ENCODE results near the gene KMT5B. TPM values are rescaled to one million over a fixed set of nuclear protein-coding genes. Genes with fewer than 3 reads are reported as not detected.
A peak's percentile ranks its signal among the peaks of the same experiment; 100 is the strongest.

Gene KMT5B
- total and polyA plus RNA-seq, 10 of the 15 experiments (the other 5 are each of a cell fraction or from before 2014, with no cell fraction given) = 4.7 to 21.8 (median 18.0) TPM

- ChIA-PET CTCF (interaction anchor here (14.0 kb wide), 1 partner anchor 37 kb away, joined by 365 read pairs; no protein-coding TSS in a partner anchor), SMC1A (ENCODE audit: uncharacterized antibody, unreplicated experiment) (interaction anchor here (5.5 to 6.0 kb wide), 2 partner anchors 11 to 38 kb away, joined by 40 to 134 read pairs; partner anchors contain the start of gene C11orf24), RAD21 (ENCODE audit: unreplicated experiment) (interaction anchor here (4.7 to 5.9 kb wide), 2 partner anchors 11 to 35 kb away, joined by 39 to 186 read pairs; partner anchors contain the start of gene C11orf24), POLR2A (no interaction called here)
- Histone ChIP-seq H3K79me2 (ENCODE audit: control insufficient read depth, insufficient read depth, low read length) (peaks cover 12% of the 10 kb centered on the region), H3K9ac (ENCODE audit: control insufficient read depth, insufficient read depth, low read length) (no peak overlapping the region), H2AFZ (ENCODE audit: control insufficient read depth, low read depth, low read length) (no peak overlapping the region), H3K4me2 (ENCODE audit: control insufficient read depth, insufficient read depth) (no peak overlapping the region), H3K27ac (ENCODE audit: control insufficient read depth, insufficient read depth) (no peak overlapping the region), H4K20me1 (ENCODE audit: control insufficient read depth, insufficient read depth) (no peaks in the 10 kb centered on the region), H3K36me3 (ENCODE audit: control insufficient read depth in 2 of 2, insufficient read depth in 2 of 2, low read length in 1 of 2) (peaks cover 18 to 28% of the 10 kb centered on the region in 2 experiments; a peak in 3 of 4 replicates), H3K27me3 (replicated peaks in 1 of 2; ENCODE audit: control insufficient read depth in 2 of 2, insufficient read depth in 2 of 2, low read length in 1 of 2) (no peaks in the 10 kb centered on the region), H3K4me3 (no peak overlapping the region), H3K9me3 (replicated peaks; ENCODE audit: control insufficient read depth, insufficient read depth, low read length) (no peaks in the 10 kb centered on the region), H3K4me1 (ENCODE audit: control insufficient read depth, insufficient read depth, low read length) (peaks cover 16% of the 10 kb centered on the region)
- DNase-seq (ENCODE audit: low read depth, low spot score) = no peak
- in situ Hi-C loops (cut with MboI) = no loop called here
- TF ChIP-seq GABPA (IDR thresholded peaks at IDR 0.05; ENCODE audit: low read depth) = no peak
- no peak for TF ChIP-seq HDAC2 (IDR thresholded peaks at IDR 0.05)
- no TSS peak for BruUV-seq (replicated peaks)
- intact Hi-C loops (cut with micrococcal nuclease; ENCODE audit: unreplicated experiment) = no loop called here
- 84% methylated on average over 15 of the region's 15 CpGs for WGBS (ENCODE audit: insufficient coverage, insufficient replicate concordance, low lambda C conversion rate, missing lambda C conversion rate)
- FAIRE-seq = no peak
- ATAC-seq = no peak
These were observed 47.9 kb upstream of the KMT5B start for GRCh38 chr11:68261006-68261405.

- SMC1A ChIA-PET (ENCODE audit: uncharacterized antibody, unreplicated experiment) = interaction anchor here (1.3 to 6.0 kb wide), 4 partner anchors 11 to 110 kb away, joined by 3 to 134 read pairs (median 22); partner anchors contain the start of gene C11orf24
- POLR2A ChIA-PET = no interaction called here
- RAD21 ChIA-PET (ENCODE audit: unreplicated experiment) = interaction anchor here (1.0 to 5.9 kb wide), 4 partner anchors 11 to 43 kb away, joined by 4 to 186 read pairs (median 22); partner anchors contain the start of gene C11orf24
- ATAC-seq = no peak
- BruUV-seq (replicated peaks) = no TSS peak
- in situ Hi-C loops (cut with MboI) = no loop called here
- Histone ChIP-seq H3K79me2 (ENCODE audit: control insufficient read depth, insufficient read depth, low read length) (peaks cover 8% of the 10 kb centered on the region), H4K20me1 (ENCODE audit: control insufficient read depth, insufficient read depth) (no peaks in the 10 kb centered on the region), H3K27me3 (replicated peaks in 1 of 2; ENCODE audit: control insufficient read depth in 2 of 2, insufficient read depth in 2 of 2, low read length in 1 of 2) (no peaks in the 10 kb centered on the region), H3K4me1 (ENCODE audit: control insufficient read depth, insufficient read depth, low read length) (peaks cover 11% of the 10 kb centered on the region), H3K9ac (ENCODE audit: control insufficient read depth, insufficient read depth, low read length) (no peak overlapping the region), H3K9me3 (replicated peaks; ENCODE audit: control insufficient read depth, insufficient read depth, low read length) (no peaks in the 10 kb centered on the region), H3K4me2 (ENCODE audit: control insufficient read depth, insufficient read depth) (no peak overlapping the region), H3K36me3 (ENCODE audit: control insufficient read depth in 2 of 2, insufficient read depth in 2 of 2, low read length in 1 of 2) (peaks cover 18 to 28% of the 10 kb centered on the region in 2 experiments; a peak in 3 of 4 replicates), H3K4me3 (no peak overlapping the region), H3K27ac (ENCODE audit: control insufficient read depth, insufficient read depth) (no peak overlapping the region), H2AFZ (ENCODE audit: control insufficient read depth, low read depth, low read length) (no peak overlapping the region)
- no peak for DNase-seq (ENCODE audit: low read depth, low spot score)
- CTCF ChIA-PET = interaction anchor here (0.6 to 14.0 kb wide), 4 partner anchors 14 to 138 kb away, joined by 3 to 365 read pairs (median 10); no protein-coding TSS in a partner anchor
- intact Hi-C loops (cut with micrococcal nuclease; ENCODE audit: unreplicated experiment) = no loop called here
- WGBS (ENCODE audit: insufficient coverage, insufficient replicate concordance, low lambda C conversion rate, missing lambda C conversion rate) = 96% methylated on average over 6 of the region's 6 CpGs
- TF ChIP-seq, protein P1, sequence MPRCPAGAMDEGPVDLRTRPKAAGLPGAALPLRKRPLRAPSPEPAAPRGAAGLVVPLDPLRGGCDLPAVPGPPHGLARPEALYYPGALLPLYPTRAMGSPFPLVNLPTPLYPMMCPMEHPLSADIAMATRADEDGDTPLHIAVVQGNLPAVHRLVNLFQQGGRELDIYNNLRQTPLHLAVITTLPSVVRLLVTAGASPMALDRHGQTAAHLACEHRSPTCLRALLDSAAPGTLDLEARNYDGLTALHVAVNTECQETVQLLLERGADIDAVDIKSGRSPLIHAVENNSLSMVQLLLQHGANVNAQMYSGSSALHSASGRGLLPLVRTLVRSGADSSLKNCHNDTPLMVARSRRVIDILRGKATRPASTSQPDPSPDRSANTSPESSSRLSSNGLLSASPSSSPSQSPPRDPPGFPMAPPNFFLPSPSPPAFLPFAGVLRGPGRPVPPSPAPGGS (IDR thresholded peaks at IDR 0.05; ENCODE audit: borderline replicate concordance, insufficient read depth, low read depth, low read length, poor library complexity, severe bottlenecking) = peak; percentile 76
- no peak for TF ChIP-seq IRF4 (IDR thresholded peaks at IDR 0.05; ENCODE audit: low read depth, low read length)
- peak; percentile 44; the same call in 1 of the 2 replicates for TF ChIP-seq POLR2A (IDR thresholded peaks at IDR 0.05; ENCODE audit: low read depth, low read length)
- no peak for TF ChIP-seq RAD21 (IDR thresholded peaks at IDR 0.05; ENCODE audit: insufficient read depth, low read depth, low read length)
- TF ChIP-seq KAT2A (conservative IDR thresholded peaks at IDR 0.05; ENCODE audit: control insufficient read depth, low read depth, low read length) = no peak
- TF ChIP-seq BCL11A (IDR thresholded peaks at IDR 0.05; ENCODE audit: low read depth, low read length) = no peak
- no peak for FAIRE-seq
These were observed 47.4 kb upstream of the KMT5B start for GRCh38 chr11:68260484-68260883.
